Globus pallidus (tissue), 1 donor: Measurements from ENCODE around the gene WWC2.
"Not testable (repeated sequence)": the region's sequence is repeated elsewhere in the genome, so short reads cannot be mapped to it uniquely, and the experiment has no call there.

Experiments used
- DNase-seq: peaks from one replicate; pipeline ENCODE4 v3.0.0-alpha.2; 2015; ENCODE audit warnings: low spot score

The WWC2 gene

GRCh38 chr4:183299464-183299863 is 200.4 kb downstream of the WWC2 start:
- DNase-seq = no peak

- no peak for DNase-seq
Measured at GRCh38 chr4:183300070-183300469, 201.0 kb downstream of the WWC2 start.

DNA sequence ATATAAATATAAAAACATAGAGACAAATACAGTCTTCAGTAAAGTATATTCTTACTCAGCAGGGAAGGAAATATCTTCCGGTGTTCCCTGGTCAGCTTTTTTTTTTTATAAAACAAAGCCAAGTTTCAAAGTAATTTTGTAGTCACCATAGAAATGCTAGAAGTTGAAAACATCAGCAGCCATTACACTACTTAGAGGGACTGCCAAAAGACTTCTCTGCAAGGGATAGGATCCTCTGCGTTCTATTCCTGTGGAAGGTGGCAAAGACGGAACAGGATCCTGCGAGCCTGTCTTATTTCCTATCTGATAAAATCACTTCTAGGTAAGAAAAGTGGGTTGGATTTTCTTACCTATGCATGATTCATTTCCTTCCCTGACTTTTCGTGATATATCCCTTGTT is 201.6 kb downstream of the WWC2 start:
- no peak for DNase-seq

GRCh38 chr4:183303301-183303700 is 204.2 kb downstream of the WWC2 start:
- no peak for DNase-seq

DNA sequence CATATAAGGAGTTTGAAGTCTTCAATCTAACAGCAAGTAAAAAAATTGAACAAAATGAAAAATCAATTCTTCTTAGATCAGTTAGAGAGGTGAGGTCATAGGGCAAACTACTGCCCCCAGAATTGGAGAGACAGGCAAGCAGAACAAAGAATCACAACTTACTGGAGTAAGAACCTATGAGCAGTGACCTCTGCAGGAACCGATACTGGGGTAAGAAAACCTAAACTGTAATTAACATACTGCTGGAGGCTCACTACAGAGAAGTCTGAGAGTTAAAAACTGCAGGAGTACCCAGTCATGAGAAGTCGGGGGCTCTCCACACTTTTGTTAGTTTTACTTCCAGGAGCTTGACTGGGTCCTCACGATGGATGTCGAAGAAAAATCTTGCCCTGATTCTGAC is 205.0 kb downstream of the WWC2 start:
- no peak for DNase-seq

DNA sequence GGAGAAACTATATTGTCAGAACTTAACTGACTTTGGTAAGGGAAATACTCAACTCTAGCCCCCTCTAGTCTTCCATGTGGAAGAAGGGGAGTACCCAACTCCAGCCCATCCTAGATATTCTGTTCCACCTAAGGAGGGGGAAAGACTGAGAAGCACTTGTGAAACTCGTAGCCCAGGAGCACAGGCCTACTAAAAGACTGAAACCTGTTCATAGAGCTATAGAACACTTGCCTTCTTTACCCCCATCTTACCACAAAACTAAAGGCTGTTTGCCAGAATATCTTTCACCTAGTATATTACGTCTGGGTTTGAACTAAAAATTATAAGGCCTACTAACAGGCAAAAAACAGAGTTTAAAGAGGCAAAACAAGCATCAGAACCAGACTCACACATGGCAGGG is 205.5 kb downstream of the WWC2 start:
- DNase-seq = no peak

- DNase-seq = no peak
Measured at GRCh38 chr4:183306811-183307210, 207.8 kb downstream of the WWC2 start.

DNA sequence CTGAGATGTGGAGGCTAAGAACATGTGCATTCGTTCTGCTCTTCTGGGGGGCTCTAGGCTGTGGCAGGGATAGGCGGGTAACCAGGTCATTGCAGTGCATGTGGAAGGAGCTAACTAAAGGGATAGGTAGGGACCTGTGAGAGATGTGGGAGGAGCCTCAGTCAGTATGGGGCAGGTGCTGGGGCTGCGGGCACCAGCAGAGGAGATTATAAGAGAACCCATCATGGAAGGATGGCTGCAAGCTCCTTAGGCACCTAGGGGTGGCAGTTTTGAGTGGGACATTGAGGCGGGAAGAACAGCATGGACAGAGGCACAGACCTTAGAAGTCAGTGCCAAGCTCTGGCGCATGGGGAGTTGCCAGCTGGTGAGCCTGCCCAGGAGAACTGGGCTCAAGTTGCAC is 213.8 kb downstream of the WWC2 start:
- DNase-seq = no peak

GRCh38 chr4:183314336-183314735 is 215.3 kb downstream of the WWC2 start:
- DNase-seq = no peak

DNA sequence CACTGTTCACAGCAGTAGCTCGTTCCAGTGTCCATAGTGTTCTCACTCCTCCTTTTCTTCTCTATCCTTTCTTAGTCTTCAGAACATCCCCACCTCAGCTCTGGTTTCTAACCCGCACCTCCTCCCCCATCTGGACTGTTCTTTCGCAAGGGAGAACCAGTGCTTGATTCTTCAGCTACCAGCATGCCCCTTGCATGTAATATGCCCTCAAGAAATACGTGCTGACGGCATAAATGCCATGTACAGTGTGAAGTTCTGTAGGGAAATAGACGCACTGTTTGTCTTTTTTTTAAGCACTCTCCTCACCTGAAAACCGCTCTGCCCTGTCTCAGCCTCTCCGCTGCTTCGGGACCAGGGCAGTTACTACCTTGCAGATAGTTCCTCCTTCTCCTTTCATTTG is 215.7 kb downstream of the WWC2 start:
- no peak for DNase-seq

- no peak for DNase-seq
Measured at GRCh38 chr4:183318656-183319055, 219.6 kb downstream of the WWC2 start.

- DNase-seq = no peak
Measured at GRCh38 chr4:183320211-183321059, 221.4 kb downstream of the WWC2 start, which contains the start of gene CLDN22. Gene CLDN22, minus strand, starts transcription at chr4:183320276. Its CDS starts 58 bp downstream, at chr4:183320218.

DNA sequence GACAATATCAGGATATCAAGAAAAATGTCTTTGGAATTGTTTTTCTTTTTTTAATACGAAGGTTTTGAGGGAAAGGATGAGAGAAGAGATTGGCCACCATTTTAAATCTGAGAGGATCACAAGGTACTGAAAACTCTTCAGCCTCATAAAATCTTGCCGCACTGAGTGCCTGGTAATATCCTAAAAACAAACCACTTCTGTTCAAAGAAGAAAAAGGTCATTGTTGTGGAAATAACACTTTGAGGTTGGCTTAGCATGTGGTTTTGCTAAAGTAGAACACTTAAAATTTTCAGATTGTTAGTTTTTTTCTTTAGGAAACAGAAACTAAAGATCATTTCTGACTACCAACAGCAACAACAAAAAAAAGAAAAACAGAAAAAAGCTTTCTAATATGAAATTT is 222.0 kb downstream of the WWC2 start:
- DNase-seq = peak; percentile 10

- no peak for DNase-seq
Measured at GRCh38 chr4:183321516-183321915, 222.5 kb downstream of the WWC2 start.

GRCh38 chr4:183322326-183322725 is 223.3 kb downstream of the WWC2 start, which contains the start of gene CLDN24:
Gene CLDN24, minus strand, starts transcription at chr4:183322426. Its CDS starts 0 bp downstream, at chr4:183322426.
- DNase-seq = no peak

GRCh38 chr4:183323295-183323694 is 224.2 kb downstream of the WWC2 start:
- no peak for DNase-seq

- DNase-seq = not testable (repeated sequence)
Measured at GRCh38 chr4:183324056-183324455, 225.0 kb downstream of the WWC2 start.

DNA sequence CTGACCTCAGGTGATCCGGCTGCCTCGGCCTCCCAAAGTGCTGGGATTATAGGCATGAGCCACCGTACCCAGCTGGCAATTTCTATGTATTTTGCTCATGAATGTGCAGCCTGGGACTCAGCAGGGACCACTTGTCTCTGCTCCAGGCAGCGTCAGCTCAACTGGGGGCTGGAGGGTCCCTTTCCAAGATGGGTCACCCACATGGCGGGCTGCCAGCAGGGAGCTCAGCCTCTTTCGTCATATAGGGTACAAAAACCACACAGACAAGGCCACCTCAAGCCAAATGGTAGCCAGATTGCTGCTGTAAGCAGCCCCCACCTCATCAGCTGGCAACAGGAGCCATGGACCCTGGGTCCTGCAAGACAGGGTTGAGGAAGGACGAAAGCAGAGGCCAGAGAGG is 225.6 kb downstream of the WWC2 start:
- no peak for DNase-seq

GRCh38 chr4:183326387-183326786 is 227.3 kb downstream of the WWC2 start:
- not testable (repeated sequence) for DNase-seq

DNA sequence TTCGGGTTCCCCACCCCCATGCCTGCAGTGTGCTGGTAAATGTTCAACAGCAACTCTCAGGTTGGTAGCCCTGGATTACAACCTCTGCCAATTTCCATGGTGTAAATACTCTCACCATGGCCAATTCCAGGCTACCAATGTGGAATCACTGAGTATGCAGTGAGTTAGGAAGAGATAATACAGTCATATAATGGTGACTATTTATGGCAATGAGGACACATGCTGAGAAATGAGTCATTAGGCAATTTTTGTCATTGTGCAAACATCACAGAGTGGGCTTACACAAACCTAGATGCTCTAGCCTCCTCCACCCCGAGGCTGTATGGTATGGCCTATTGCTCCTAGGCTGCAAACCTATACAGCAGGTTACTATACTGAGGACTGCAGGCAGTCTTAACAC is 227.8 kb downstream of the WWC2 start:
- no peak for DNase-seq

- DNase-seq = no peak
Measured at GRCh38 chr4:183327827-183328226, 228.8 kb downstream of the WWC2 start.

GRCh38 chr4:183328832-183329231 is 229.8 kb downstream of the WWC2 start:
- no peak for DNase-seq

GRCh38 chr4:183329244-183329643 is 230.2 kb downstream of the WWC2 start:
- DNase-seq = no peak
